SKM-1 treated with dmso at 0.1 percent for 144 hours (cell line): Measurements from ENCODE around the gene DCT.
A peak's percentile ranks its signal among the peaks of the same experiment; 100 is the strongest.

ENCODE experiments used
- DNase-seq: peaks from one replicate; lab custom pipeline; 2025; ENCODE audit not compliant: unreplicated experiment; lab: John Stamatoyannopoulos, UW

The DCT gene

GRCh38 chr13:94454906-94455305, 24.6 kb downstream of the DCT start:
- no peak for DNase-seq

DNA sequence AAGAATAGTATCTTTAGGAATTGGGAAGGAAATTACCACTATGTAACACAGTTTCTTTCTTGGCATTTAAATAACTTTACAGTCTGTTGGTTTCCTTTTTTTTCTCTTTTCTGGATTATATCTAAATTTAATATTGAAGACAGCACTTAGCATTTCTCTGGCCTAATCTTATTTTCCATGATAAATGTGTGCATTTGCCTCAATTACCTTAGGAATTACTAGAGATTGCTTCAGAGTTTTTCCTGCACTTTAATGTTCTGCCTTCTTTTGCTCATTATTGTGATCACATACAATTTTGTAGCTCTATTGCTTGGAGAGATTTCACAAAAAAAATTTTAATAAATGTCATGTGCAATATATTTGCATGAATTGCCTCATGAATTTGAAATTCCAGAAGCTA, 25.1 kb downstream of the DCT start:
- DNase-seq = no peak

DNA sequence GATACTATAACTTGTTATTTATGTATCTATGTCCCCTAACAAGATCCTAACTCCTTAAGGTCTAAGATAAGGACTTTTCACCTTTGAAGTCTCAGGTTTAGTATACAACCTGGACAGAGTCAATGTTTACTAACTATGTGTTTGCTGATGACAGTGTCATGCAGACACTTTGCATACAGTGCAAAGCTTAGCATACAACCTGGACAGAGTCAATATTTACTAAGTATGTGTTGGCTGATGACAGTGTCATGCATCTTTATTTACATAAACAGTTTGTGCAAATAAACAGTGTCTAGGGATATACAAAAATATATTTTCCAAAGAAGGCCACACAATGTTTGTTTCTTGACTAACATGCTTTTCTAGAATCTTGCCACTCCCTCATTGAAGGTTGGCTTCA, 34.7 kb downstream of the DCT start:
- DNase-seq = no peak

DNA sequence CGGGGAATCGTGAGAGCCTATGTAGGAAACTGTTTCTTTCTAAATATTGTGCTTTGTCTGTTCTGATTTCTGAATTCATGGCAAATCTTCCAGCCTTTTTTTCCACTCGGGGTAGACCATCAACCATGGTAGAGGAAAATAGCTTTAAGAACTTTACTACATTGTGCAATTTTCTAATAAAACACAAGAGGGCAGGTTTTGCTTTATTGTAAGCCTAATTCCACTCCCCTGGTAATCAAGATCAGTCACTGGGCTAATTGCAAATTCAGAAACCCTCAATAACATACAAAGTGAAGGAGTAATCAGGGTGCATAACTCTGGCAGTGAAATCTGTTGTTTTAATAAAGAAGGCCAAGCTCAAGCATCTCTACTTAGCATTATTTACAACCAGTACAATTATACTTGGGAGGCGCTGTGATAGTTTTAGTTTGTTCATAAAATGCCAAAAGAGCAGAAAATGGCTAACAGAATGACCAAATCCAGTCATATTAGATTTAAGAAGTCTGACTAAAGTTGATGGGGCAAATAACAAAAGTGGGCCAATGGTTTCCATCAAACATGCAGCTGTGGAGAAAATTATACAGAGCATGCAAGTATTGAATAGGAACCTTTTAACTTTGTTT, 43.8 kb downstream of the DCT start:
- DNase-seq = peak; percentile 43

DNA sequence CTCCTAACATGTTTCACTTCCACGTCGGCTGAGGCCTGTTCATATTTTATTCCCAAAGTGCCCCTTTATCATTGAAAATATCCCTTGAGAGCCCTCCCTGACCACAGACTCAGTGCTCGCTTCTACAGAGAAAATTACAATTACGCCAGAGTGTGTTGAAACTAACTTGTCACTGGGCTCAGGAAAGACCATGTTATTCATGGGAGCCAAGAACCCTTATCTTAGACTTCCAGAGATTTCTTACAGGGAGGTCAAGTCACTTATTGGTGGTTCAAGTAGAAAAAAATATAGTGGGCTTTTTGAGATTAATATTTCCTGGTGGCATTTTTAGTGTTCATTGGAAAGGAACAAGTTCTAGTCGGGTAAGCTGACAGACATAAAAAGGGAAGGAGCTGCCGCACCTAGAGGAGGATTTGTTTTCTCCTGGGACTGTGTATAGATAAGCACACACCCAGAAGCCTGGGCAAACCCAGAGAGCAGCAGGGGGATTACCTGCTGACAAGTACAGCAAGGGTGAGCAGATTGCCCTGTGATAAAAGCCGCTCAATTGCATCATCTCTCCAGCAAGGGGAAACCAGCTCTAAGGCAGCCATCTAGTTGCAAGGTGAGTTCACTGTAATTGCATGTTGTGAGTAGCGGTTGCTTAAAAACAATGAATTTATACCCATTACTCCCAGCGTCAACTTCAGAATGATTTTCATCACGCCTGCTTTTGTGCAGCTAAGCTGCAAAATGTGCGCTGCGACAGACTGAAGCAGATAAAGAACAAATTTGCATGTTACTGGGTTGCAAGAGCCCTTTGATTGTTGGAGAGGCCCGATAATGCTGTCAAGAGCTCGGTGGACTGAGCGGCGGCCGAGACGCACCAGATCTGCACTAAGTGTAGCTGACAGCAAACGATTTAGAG, 46.2 kb downstream of the DCT start:
- DNase-seq = peak; percentile 29

DNA sequence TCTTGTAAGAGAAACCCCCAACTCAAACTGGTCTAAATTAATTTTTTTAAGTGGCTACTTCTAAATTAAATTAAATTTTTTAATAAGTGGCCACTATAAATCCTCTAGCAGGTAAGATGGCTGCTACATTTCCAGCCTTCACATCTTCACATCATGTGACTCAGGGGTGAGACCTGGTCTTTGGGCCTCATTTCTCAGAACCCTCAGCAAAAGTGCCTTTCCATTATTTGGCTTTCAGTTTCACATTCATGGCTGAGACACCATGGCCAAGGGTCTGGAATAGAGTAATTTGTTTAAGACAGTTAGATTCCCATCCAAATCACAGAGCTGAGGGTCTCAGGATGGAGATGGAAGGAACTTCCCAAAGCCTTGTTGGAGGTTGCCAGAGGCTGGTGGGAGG, 47.5 kb downstream of the DCT start:
- no peak for DNase-seq

- DNase-seq = no peak
These were observed 47.9 kb downstream of the DCT start for GRCh38 chr13:94431574-94431973.

GRCh38 chr13:94427313-94427953, 52.0 kb downstream of the DCT start:
- no peak for DNase-seq

GRCh38 chr13:94419925-94420305, 59.6 kb downstream of the DCT start:
- peak; percentile 48 for DNase-seq

DNA sequence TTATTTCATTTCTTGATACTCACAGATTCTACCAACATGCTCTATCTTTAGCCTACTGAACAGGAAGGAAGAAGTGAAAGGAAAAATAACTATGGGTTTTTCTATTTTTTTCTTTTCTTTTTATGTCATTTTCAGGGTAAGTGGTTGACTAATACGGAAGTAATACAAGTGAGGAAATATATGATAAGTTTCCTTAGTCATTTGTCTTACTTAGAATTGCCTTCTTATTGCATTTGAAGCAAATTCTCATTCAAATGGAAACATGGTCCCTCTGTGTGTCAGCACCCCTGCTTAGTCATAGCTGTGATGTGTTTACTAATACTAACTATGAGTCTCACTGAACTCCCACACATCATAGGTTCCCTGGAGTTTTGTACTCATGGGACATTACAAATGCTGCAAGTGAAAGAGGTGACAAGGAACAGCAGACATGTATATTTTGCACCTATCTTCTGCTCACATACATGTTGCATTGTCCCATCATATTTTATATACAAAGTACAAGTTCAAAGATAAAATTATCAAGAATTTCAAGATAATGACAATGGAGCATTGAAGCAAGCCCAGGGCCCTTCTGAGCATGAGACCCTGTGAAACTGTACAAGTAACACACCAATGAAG, 60.1 kb downstream of the DCT start:
- peak; percentile 6 for DNase-seq

- DNase-seq = no peak
These were observed 62.2 kb downstream of the DCT start for GRCh38 chr13:94417294-94417693.

GRCh38 chr13:94416454-94417080, 62.9 kb downstream of the DCT start:
- peak; percentile 38 for DNase-seq

DNA sequence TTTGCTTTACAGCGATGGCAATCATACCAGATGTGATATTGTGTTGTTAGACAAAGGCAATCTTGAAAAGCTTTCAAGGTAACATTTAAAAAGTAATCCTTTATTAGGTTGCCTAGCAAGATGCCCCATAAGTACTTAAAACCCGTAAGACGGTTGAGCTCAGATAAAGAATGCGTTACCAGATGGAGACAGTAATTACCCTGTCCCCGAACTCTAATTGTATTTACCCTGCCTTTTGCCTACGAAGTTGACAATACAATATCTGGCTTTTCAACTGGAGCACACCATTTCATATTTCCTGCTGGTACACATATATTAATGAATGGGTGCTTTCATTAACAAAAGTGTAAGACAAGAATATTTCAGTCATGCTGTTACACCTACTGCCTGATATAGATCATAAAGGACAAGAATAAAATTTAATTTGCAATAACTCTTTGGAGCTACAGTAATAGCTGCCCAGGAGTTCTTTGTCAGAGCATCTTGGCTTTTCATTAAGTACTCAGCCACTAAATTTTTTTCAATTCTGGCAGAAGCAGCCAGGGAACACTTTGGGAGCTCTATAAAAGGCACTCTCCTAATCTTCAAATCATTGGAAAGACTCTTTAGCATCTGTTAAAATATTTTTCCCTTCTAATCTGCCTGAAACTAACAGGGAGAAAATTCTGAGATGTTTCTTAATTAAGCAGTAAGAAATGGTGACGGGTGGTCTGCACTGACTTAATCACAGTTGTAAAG, 63.8 kb downstream of the DCT start:
- no peak for DNase-seq

DNA sequence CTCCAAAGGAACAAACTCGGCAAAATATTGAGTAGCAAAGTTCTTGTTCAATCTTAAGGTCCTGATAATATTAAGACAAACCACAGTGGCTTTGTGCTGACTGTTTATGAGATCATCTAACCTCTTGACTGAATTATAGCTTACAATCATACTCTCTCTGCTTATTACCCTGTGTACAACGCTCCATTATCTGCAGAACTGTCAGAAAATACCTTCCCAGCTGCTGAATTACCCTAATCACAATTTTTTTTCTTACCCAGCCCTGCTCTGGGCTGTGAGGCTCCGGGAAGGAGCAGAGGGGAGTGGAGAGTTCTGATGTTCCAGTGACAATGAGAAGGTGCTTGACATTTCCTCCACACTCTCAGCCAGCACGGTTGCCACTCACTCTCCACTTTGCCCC, 64.8 kb downstream of the DCT start:
- no peak for DNase-seq

- DNase-seq = no peak
These were observed 65.3 kb downstream of the DCT start for GRCh38 chr13:94414141-94414540.

DNA sequence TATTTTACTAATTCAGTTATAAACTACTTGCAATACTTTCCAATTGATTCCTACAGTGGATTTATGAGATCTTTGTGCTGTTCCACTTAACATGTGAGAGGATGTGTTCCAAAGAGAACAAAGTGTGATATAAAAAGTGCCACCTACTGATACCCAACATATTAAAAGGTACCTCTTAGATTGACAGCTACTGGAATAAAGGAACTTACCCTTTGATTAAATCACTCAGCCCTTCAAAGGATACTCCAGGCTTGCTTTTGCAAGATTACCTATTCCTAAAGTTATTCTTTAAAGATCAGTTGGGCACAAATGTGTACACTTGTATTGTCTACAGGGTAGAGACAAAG, 65.9 kb downstream of the DCT start:
- DNase-seq = no peak

DNA sequence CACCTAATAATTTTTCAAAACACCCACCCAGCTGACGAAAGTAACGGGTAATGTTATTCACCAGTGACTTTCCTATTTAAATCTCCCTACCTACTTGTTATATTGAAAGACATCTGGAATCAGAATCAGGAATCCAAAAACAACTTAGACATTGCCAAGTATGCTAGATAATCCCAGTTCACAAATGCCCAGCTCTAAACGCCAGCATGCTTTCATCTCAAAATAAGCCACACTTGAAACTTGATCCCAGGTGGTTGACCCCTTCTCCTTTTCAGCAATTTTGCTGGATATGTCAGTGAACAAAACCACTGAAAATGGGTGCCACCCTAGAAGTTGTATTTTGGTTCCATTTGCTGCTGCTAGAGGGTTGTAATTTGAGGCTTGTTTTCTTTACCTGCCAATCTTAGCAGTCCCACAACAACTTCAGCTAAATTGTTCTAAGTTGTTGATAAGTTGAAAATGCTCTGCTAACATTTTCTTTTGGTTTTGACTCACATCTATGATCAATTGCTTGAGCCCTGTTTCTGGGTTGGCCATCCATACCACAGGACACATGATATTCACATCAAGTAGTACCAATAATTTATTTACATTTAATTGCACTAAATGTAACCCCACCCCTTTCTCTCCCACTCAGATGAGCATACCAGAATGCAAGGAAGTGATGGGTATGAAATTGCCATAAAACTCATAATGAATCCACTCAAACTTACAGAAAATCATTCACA, 66.4 kb downstream of the DCT start:
- no peak for DNase-seq

DNA sequence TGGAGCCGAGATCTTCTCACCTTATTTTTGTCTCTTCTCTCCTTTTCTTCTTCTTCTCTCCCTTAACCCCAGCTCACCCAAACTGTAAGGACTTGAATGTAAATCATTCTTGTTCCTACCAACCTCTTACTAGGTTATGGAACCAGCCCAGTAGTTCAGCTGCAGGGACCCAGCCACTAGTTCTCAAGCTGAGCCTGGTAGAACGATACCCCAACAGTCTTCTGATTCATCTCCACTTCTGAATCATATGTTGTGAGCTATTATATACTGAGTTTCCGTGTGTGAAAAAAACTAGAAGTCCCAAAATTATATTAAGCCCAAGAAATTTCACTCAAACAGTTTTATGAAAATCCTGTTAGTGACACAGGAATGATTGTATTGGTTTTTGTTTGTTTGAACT, 67.7 kb downstream of the DCT start:
- DNase-seq = no peak

GRCh38 chr13:94408314-94409036, 71.0 kb downstream of the DCT start:
- DNase-seq = no peak
